ENCODE data around the gene EML2.
"Not testable (repeated sequence)": the region's sequence is repeated elsewhere in the genome, so short reads cannot be mapped to it uniquely, and the experiment has no call there.

The EML2 gene

DNA sequence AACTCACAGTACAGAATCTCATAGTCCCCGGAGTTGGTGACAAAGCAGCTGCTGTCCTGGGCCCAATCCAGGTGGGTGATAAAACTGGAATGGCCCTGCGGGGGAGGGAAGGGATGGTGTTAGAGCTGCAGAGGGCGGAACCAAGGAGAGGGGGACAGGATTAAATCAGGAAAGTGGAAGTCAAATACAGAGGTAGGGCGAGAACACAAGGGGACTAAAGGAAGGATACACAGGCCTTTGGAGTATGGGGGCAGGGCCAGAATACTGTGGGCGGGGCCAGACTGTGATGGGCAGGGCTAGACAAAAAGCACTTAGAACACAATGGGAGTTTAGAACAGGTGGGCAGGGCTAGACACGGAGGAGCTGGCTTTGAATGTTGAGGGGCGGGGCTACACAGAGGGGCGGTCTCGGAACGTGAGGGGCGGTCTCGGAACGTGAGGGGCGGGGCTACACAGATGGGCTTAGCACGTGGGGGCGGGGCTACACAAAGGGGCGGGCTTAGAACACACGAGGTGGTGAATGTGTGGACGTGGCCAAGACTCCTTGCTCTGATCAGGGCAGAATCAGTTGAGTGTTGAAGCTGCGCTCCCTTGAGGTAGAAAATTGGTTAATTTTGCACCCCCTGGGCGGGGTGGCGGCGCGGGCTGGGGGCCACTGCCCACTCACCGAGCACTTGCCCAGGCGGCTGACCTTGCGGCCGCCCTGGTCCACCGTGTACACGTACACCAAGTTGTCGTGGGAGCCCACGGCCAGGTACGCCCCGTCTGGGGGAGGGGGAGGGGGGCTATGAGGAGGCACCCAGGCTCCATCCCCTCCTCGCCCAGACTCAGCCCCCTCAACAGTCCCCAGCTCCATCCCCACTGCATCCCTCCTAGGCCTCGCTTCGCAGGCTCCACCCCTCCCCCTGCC, 23.1 kb downstream of the EML2 start:
- DNase-seq, result no peak

DNA sequence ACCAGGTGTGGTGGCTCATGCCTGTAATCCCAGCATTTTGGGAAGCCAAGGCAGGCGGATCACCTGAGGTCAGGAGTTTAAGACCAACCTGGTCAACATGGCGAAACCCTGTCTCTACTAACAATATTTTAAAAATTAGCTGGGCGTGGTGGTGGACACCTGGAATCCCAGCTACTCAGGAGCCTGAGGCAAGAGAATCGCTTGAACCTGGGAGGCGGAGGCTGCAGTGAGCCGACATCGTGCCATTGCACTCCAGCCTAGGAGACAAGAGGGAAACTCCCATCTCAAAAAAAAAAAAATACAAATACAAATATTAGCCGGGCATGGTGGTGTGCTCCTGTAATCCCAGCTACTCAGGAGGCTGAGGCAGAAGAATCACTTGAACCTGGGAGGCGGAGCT, 24.1 kb downstream of the EML2 start:
- DNase-seq, result not testable (repeated sequence)

DNA sequence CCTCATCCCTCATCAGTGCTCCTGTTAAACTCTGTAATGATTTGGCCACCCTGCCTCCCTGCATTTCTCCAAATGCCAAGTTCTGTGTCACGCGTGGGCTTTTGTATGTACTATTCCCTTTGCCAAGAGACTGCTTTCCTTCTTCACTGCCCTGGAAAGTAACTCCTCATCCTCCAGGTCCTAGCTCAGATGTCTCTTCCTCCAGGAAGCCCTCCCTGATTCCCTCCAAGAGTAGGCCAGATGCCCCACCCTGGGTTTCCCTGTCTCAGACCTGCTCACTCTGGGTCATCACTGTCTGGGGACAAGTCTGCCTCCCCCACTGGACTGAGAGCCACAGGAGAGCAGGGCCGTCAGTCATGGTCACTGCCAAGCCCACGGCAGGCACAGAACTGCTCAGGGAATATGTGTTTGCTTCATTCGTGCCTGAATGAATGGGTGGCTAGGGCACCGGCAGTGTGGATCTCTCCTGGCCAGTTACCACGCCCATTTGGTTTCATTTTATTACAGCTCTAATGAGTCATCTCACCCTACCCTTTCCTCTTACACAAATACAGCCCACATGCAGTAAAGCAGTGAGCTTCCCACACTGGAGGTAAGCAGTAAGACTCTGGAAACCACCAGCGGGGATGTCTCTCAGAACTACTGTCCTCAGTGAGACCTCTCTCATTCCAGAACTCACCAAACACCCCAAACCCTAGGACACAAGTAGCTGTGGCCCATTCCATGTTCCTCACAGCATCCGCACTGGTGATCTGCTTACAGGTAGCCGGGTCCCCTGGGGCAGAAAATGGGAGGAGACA, 25.1 kb downstream of the EML2 start:
- no peak for DNase-seq

DNA sequence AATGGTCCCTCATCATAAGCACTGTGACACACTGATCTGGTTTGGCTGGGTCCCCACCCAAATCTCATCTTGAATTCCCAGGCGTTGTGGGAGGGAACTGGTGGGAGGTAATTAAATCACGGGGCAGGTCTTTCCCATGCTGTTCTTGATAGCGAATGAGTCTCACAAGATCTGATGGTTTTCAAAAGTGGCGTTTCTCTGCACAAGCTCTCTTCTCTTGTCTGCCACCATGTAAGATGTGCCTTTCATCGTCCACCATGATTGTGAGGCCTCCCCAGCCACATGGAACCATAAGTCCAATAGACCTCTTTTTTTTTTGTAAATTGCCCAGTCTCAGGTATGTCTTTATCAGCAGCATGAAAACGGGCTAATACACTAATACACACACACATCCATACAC, 30.2 kb downstream of the EML2 start:
- DNase-seq, result no peak

DNA sequence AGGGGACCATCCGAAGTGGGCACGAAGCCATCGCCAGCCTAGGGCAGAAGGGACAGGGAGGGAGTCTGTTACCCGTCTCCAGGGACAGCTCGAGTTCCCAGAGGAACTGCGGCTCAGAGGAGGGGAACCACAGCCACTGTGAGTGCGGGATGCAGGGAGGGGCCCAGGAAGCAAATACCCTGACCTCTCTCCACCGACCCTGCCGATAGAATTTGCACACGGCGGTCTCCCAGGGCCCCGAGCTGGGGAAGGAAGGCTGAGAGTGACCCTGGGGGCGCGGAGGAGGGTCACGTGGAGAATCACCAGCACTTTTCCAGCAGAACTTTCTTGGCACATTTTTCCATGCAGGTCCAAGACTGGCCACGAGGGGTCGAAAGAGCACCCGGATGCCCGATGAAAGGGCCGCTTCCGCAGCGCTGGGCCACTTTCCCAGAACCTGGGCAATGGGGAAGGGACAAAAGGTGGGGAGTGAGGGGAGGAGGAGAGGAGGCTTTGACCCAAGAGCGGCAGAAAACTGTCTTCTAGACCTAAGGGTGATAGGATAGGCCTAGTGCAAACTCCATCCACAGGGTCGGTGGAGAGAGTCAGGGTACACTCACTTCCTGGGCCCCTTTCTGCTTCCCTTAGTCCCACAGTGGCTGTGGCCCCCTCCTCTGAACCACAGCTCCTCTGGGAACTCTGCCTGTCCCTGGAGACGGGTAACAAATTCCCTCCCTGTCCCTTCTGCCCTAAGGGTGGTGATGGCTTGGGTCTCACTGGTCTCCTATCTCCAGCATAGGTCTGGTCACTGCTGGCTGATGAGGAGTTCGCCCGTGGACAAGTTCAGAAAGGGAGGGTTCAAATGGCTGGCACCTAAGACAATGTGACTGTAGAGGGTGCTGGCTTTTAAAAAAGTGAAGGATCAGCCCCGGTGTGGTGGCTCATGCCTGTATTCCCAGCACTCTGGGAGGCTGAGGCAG, 31.8 kb downstream of the EML2 start:
- peak; percentile 41 to 45 for DNase-seq

DNA sequence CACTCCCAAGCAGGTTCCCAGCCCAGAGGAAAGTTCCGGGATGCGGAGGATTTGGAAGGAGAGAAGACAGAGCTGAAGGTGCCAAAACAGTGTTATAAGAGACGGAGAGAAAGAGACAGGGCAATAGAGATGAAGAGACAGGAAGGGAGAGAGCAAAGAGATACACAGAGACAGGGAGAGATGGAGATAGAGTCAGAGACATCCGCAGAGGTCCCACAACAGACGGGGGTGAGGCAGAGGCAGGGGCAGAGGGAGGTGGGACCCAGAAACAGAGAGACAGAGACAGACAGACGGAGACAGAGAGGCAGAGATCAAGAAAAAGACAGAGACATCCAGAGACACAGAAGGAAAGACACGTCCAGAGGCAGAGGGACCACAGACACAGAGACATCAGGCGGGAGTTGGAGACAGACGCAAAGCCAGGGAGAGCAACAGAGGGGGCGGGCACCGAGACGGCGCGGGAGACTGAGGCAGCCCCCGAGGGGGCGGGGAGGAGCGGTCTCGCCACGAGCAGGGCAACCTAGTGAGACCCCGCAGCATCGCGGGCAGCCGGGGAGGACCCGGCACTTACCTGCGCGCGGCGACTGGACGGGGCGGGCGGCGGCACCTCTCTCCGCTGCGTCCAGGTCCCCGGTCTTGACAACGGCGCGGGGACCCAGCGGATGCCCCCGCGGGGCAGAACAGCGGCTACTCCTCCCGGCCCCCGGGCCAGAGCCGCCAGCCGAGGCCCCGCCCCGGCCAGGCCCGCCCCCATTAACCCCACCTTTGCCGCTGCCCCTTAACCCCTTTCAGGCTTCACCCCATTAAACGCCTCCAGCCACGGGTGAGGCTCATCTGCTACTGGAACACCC, 37.4 kb downstream of the EML2 start, which contains the start of gene GPR4:
Gene GPR4 (minus strand): TSS at position 689 of the 851 bp plus-strand sequence. CDS start 10,346 bp downstream, outside the sequence.
- DNase-seq, result no peak

DNA sequence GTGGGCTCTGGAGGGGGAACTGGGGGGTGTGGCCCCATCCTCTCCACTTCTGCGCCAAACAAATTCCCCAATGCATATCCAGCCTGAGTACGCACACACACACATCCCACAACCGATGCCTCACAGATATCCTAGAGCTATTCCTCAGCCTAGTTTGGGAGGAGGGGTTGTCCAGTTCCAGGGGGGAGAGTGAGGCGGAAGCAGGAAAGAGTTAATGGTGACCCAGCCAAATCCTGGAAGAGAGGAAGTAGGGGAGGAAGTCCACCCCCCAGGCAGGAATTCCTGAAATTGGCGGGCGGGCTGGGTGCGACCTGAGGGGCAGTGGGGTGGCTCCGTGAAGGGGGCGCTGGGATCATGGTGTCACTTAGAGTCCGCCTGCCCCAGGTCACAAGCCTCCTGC, 38.1 kb downstream of the EML2 start:
- DNase-seq, result no peak

DNA sequence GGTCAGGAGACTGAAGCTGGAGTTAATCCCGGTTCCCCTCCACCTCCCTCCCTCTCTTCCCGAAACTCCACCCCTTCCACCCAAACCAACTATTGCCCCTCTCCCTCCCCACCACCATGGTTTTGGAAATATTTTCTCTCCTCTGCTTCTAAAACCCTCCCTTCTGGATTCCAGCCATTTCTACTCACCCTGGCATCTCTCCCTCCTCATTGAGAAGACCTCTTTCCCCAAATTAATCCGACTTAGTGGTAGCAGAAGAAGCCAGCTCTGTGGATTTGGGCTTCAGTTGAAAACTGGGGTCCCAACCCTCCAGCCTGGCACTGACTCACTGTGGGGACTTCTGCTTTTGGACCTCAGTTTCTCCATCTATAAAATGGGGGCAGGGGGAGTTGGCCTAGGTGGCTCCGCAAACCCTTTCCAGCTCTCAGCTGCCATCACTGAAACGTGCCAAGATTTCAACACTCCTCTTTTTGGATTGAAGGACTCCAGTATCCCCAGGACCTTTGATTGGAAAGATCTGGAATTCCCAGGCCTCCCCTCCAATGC, 38.8 kb downstream of the EML2 start:
- DNase-seq, result no peak

DNA sequence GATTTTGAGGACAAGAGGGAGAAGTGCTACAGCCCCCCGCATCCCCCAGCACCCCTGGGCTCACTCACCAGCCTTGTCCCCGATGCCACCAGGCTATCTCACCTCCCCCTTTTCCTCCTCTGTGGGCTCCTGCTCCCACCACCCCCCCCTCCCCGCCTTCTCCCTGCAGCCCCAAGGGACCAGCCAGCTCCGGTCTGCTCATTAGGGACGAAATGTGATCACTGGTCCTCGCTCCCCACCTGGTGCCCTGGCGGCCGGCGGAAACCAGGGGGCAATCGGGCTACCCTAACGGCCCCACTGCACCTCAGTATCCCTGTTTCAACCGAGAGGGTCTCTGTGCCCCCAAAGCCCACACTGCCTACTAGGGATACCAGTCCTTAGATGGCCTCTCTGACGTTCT, 39.9 kb downstream of the EML2 start:
- no peak for DNase-seq

DNA sequence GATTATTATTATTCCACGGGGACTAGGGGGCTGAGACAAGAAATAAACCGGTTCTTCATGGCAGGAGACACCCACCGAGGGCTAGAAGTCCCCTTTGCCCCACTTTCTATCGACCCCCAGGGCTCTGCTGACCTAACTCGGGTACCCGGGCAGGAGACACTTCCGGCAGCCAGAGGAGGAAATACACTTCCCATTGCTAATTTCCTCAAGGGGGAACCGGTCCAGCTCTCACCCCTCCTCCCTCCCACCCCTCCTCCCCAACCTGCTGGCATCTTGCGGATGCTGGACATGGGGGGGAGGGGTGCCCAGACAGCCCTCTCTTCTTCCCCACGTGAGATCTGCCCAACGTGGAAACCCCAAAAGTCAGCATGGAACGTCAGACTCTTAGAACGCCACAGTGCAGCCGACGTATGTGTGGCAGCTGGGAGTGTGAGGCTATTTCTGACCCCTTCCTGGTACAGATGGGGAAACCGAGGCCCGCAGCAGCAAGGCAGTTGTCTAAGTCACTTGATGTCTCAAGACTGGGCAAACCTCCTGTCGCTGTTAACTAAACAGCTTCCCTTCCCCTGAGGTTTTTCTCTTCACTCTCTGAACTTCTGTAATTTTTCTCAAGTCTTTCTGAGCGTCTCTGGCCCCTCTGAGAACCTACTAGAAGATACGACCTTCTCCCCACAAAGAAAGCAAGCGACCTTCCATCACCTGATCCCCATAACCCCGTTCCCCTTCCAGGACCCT, 40.8 kb downstream of the EML2 start:
- no peak for DNase-seq

DNA sequence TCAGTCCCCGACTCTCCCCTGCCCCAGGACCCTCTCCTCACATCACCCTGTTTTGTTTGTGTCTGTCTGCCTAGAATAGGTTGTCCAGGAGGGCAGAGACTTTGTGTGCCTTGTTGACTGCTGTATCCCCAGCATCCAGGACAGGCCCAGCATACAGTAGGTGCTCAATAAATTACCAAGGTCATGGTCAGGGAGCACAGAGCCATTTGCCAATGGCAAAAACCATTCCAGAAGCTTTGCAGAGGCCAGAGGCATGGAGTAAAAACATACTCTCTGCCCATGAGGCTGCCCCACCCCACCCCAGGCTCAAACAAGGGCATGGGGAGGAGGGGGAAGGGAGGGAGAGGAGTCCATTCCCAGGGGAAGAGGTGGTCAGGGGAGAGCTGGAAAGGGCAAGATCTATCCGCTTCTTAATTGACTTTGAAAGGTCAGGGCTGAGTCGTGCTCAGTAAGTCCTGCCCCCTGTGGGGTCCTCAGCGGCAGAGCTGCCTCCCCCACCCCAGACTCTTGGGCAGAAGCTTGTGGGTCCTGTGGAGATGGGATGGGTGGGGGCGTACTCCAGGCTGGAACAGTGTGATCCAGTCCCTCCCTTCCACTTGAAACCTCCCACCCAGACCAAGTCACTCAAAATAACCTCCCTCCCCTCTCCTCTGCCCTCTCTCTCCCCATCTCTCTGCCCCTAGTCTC, 41.6 kb downstream of the EML2 start:
- DNase-seq, result no peak

DNA sequence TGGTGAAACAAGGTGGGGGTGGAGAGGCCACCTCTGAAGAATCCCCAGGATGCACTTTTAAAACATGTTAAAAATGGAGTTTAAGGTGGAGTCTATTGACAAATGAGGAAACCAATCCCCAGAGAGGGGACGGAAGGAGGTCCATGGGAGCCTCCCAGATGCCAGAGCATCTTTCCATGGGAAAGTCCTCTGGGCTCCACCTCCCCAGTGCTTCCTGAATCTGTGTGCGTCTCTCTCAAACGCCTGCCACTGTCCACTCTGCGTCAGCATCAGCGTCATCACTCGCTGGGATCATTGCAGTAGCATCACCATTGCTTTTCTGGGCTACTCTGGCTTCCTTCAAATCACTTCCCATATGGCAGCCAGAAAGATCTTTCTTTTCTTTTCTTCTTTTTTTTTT, 43.4 kb downstream of the EML2 start:
- no peak for DNase-seq

DNA sequence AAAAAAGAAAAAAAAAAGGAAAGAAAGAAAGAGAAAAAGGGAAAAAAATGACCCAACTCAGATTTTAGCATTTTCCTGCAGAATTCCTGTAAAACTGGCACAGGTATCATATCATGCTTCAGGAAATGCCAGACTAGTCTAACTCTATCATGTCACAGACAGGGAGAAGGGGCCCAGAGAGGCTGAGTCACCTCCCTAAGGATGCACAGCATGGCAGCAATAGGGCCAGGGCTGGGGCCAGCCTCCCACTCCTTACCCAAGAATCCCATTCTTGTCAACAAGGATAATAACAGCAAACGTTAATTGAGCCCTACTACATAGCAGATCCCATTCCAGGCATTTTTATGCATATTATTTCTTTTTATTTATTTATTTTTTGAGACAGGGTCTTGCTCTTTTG, 45.7 kb downstream of the EML2 start:
- DNase-seq, result no peak

DNA sequence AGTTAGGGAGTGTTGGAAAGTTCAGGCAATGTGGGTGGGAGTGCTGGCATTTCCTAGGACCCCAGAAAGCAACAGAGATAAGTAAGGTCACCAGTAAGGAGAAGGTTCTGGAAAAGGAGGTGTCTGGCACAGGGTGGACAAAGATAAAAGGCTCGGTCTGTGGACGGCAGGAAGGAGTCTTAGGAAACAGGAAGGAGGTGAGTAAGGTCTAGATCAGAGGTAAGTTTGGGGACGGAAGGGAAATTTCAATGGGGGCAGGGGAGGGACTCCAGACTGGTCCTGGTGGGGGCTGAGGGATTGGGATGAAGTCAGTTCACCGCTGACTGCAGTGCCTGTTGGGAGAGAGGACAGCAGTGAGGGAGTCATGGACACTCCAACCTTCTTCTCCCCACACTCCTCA, 46.8 kb downstream of the EML2 start:
- no peak for DNase-seq

DNA sequence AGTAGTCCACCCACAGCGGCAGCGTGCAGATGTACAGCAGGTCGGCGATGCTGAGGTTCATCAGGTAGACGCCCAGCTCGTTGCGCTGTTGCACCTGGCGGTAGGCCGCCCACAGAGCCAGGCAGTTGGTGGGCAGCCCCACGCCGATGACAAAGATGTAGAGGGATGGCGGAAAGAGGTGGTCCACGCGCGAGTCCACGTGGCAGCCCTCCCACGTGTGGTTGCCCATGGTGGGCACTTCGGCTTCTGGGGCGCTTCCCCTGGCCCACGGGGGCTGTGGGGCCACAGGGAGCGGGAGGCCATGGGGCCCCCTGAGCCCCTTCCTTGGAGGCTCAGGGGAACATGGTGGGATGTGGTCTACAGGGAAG, 47.6 kb downstream of the EML2 start:
- DNase-seq, result no peak

DNA sequence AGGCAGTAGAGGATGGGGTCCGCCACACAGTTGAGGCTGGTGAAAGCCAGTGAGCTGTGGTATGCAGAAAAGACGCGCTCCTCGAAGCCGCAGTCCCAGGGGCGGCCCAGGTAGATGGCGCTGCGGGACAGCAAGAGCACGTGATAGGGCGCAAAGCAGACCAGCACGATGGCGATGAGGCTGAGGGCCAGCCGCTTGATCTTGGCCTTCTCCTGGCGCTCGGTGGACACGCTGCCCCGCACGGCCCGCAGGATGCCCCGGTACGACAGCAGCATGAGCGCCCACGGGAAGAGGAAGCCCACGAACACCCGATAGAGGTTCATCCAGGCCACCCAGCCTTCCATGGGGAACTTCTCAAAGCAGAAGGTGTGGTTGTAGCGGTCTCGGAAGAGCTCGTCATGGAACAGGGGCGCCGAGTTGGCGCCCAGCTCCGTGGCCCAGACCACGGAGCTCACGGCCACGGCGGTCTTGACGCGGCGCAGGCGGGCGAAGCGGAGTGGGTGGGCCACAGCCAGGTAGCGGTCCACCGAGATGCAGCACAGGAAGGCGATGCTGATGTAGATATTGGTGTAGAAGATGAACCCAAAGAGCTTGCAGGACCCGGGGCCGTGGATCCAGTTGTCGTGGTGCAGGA, 48.1 kb downstream of the EML2 start:
- DNase-seq, result no peak

DNA sequence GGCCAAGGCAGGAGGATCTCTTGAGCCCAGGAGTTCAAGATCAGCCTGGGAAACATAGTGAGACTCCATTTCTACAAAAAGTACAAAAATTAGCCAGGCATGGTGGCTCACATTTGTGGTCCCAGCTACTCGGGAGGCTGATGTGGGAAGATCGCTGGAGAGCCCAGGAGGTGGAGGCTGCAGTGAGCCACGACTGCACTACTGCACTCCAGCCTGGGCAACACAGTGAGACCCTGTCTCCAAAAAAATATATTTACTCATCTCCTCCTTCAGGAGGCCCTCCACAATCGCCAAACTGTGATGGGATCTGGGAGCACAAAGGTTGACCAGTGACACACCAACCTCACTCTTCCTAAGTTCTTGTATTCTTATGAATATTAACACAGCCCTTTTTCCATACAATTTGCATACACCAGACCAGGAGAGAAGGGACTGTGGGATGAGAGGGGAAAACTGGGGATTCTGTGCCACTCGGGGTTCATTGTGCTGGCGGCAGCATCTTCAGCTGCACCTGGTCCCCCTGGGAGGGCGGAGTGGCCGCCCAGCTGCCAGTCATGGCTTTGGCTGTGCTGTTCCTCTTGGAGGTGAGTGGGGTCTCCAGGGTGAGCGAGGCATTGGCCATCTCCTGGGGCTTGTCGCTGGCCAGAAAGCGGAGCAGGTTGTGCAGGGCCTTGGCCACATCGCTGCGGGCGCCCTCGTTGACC, 48.7 kb downstream of the EML2 start:
- DNase-seq, result no peak

DNA sequence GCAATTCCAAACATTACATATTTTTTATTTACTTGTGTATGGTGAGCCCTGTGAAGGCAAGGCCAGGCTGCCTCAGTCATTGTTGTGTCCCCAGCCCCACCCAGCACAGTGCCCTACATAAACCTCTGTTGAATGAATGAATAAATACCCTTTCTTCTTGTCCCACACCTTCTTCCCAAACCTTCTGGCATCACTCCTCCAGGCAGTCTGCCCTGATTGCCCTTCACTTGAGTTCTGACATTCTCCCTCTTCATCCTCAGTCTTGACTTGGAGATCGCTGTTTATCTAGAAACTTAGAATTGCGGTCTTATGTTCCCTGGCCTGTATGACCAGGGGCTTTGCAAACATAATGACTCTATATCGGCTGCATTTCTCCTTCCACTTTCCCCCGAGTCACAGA, 49.4 kb downstream of the EML2 start:
- DNase-seq, result no peak

DNA sequence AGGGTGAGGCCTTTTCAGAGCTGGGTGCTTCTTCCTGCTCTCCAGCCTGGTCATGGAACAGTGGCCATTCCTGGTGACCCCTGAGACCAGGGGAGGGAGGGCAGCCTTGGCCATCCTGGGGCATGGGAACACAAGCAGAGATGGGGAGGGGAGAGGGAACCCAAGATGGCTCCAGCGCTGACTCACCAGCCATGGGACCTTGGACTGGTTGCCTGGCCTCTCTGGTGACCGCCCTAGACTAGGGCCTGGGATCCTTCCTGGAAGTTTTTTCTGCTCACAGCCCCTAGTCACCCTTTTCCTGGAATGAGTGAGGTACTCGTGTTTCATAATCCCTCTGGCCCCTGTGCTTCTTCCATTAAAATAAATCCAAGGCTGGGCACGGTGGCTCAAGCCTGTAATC, 51.3 kb downstream of the EML2 start:
- DNase-seq, result no peak

All from hippocampal formation (tissue), 2 donors.